Sigmoid colon (tissue), 7 donors: ENCODE data around the gene CSF3R. TPM values are rescaled to one million over a fixed set of nuclear protein-coding genes. Genes with fewer than 3 reads are reported as not detected.

Experiments used
- DNase-seq: peaks from one replicate; pipeline ENCODE4 v3.0.0-alpha.2; 2019
- H3K27ac ChIP-seq, 4 donors: fragments of 200-600 bp; sonication (generic); one replicate each; pipeline ENCODE4 v1.5.1; 2016 to 2019; ENCODE audit warnings: mild to moderate bottlenecking in 1 of 4
- H3K27me3 ChIP-seq, 3 donors: fragments of 200-600 bp; sonication (generic); one replicate each; pipeline ENCODE4 v1.5.1; 2019; ENCODE audit warnings: mild to moderate bottlenecking in 1 of 3
- H3K36me3 ChIP-seq, 4 donors: fragments of 200-600 bp; sonication (generic); one replicate each; pipeline ENCODE4 v1.5.1; 2016 to 2019
- H3K4me1 ChIP-seq, 4 donors: fragments of 200-600 bp; sonication (generic); one replicate each; pipeline ENCODE4 v1.5.1; 2017 to 2019
- H3K4me3 ChIP-seq, 4 donors: fragments of 200-600 bp; sonication (generic); one replicate each; pipeline ENCODE4 v1.5.1; 2017 to 2019; ENCODE audit warnings: mild to moderate bottlenecking in 2 of 4, moderate library complexity in 1 of 4
- H3K9me3 ChIP-seq, 4 donors: fragments of 200-600 bp in 3 of 4; sonication (generic) in 3 of 4; one replicate each; pipeline versions ENCODE4 v1.5.1 to v1.6.1; 2013 to 2019
- CTCF ChIP-seq, 4 experiments: fragments of 450-650 bp in 3 of 4; fragments of 200-600 bp in 1 of 4; IDR thresholded peaks; one replicate each; pipeline ENCODE4 v1.5.1; 2016 to 2019; ENCODE audit warnings: antibody characterized with exemption in 4 of 4, mild to moderate bottlenecking in 3 of 4, moderate library complexity in 2 of 4
- EP300 ChIP-seq, 4 donors: sonication (generic); formaldehyde crosslinking; IDR thresholded peaks; one replicate each; pipeline ENCODE4 v1.6.1; 2017; ENCODE audit warnings: antibody characterized with exemption in 4 of 4
- POLR2A ChIP-seq, 2 donors: fragments of 450-650 bp; IDR thresholded peaks; one replicate each; pipeline ENCODE4 v1.6.1; 2016; ENCODE audit warnings: antibody characterized with exemption in 2 of 2, mild to moderate bottlenecking in 2 of 2, moderate library complexity in 2 of 2
- POLR2AphosphoS5 ChIP-seq, 4 donors: sonication (generic); formaldehyde crosslinking; IDR thresholded peaks; one replicate each; pipeline ENCODE4 v1.6.1; 2017; ENCODE audit warnings: antibody characterized with exemption in 4 of 4
- WGBS, 2 donors: extraction: QIAGEN DNeasy Blood & Tissue Kit; methylation state at CpG; one replicate each; pipeline ENCODE4 v1.1.7; 2013; 5-methylcytosine and 5-hydroxymethylcytosine counted together
- intact Hi-C: fragments of 100-400 bp; cut with DNase I; formaldehyde crosslinking; loops from one replicate; pipeline ENCODE4 v1.15.1; 2023
- polyA plus RNA-seq, 3 donors: library from polyadenylated mRNA; stranded (reverse); fragments of 200-250 nt; gene quantifications; one replicate each; pipeline ENCODE4 v1.2.3, GENCODE V29; 2013
- total RNA-seq, 4 donors: library from RNA; depleted of rRNA; stranded (reverse); fragments of >200 nt; gene quantifications; one replicate each; pipeline ENCODE4 v1.1.0, GENCODE V29; 2016
- donor health status: healthy with polysubstance abuse.
- donor health status: Bipolar disorder and iron deficiency.
- donor health status: healthy.

CSF3R gene
- total and polyA plus RNA-seq, 7 donors, result 3.9 to 9.1 (median 7.5) TPM

DNA sequence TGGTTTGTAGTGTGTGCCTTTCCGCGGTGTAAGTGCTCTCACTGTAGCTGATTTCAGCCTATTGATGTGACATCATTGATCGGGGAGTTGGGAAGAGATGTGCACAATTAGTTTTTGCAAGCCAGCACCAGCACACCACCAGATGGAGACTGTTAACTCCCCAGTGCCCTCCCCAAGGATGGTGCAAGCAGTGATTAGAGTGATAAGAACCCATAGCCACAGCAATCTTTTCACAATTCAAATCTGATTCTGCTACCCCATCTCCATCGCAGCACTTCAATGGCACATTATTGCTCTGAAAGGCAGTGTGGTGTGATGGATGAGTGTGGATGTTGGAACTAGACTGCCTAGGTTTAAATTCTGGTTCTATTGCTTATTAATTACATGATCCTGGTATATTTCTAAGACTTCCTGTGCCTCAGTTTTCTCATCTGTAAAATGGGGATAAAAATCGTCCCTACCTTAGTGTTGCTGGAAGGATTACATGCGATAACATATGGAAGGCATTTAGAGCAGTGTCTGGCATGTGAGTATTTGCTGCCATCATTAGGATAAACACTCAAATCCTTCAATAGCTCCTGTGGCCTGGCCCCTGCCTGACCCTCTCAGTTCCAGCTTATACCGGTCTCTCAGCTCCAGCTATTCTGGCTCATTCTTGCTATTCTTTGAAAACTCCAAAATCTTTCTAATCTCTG lies 6.7 kb downstream of the CSF3R start:
- intact Hi-C loops, result no loop called here
- Histone ChIP-seq H3K27ac (no peak overlapping the region), H3K36me3 (no peaks in the 10 kb centered on the region), H3K27me3 (no peaks in the 10 kb centered on the region), H3K4me3 (no peak overlapping the region), H3K4me1 (no peaks in the 10 kb centered on the region), H3K9me3 (no peaks in the 10 kb centered on the region)
- TF ChIP-seq POLR2A (IDR thresholded peaks at IDR 0.05), result no peak
- TF ChIP-seq EP300 (IDR thresholded peaks at IDR 0.05), result no peak
- TF ChIP-seq CTCF (IDR thresholded peaks at IDR 0.05), result no peak
- no peak for TF ChIP-seq POLR2AphosphoS5 (IDR thresholded peaks at IDR 0.05)
- WGBS, 2 donors, result 82 to 92% methylated on average over 7 of the region's 7 CpGs
- DNase-seq, result peak; percentile 19

GRCh38 chr1:36475341-36475740 lies 7.4 kb downstream of the CSF3R start:
- H3K36me3 ChIP-seq, result no peaks in the 10 kb centered on the region
- DNase-seq, result peak; percentile 53
- intact Hi-C loops, result no loop called here
- TF ChIP-seq POLR2AphosphoS5 (IDR thresholded peaks at IDR 0.05) (no peak), CTCF (IDR thresholded peaks at IDR 0.05) (no peak)
- 80 to 82% methylated on average over 9 of the region's 9 CpGs for WGBS, 2 donors
- H3K27me3 ChIP-seq, result no peaks in the 10 kb centered on the region
- no peak overlapping the region for H3K4me3 ChIP-seq
- H3K4me1 ChIP-seq, result no peaks in the 10 kb centered on the region
- H3K9me3 ChIP-seq, result no peaks in the 10 kb centered on the region
- H3K27ac ChIP-seq, result no peak overlapping the region

DNA sequence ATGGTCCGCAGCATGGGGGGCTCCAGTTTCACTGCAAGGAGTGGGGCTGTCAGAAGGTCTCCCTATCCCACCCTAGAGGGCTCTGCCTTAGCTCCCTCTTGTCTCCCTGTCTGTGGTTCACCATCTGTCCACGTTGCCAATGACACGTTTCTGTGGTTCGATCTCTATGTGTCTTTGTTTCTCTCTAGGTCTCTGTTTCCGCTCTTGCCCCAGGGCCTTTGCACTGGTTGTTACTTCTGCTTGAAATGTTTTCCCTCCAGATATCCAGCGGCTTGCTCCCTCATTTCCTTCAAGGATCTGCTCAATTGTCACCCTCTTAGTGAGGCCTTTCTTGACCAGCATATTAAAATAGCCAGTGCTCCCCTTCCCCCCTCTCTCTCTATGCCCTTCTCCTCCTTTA lies 10.1 kb downstream of the CSF3R start:
- no peak for DNase-seq
- Histone ChIP-seq H3K9me3 (no peaks in the 10 kb centered on the region), H3K36me3 (no peaks in the 10 kb centered on the region), H3K4me1 (no peaks in the 10 kb centered on the region), H3K27me3 (no peaks in the 10 kb centered on the region), H3K4me3 (no peak overlapping the region), H3K27ac (no peak overlapping the region)
- WGBS, 2 donors, result 87 to 88% methylated on average over 6 of the region's 6 CpGs
- intact Hi-C loops, result no loop called here
- TF ChIP-seq CTCF (IDR thresholded peaks at IDR 0.05), result no peak
- no peak for TF ChIP-seq POLR2A (IDR thresholded peaks at IDR 0.05)
- TF ChIP-seq POLR2AphosphoS5 (IDR thresholded peaks at IDR 0.05), result no peak
- TF ChIP-seq EP300 (IDR thresholded peaks at IDR 0.05), result no peak

DNA sequence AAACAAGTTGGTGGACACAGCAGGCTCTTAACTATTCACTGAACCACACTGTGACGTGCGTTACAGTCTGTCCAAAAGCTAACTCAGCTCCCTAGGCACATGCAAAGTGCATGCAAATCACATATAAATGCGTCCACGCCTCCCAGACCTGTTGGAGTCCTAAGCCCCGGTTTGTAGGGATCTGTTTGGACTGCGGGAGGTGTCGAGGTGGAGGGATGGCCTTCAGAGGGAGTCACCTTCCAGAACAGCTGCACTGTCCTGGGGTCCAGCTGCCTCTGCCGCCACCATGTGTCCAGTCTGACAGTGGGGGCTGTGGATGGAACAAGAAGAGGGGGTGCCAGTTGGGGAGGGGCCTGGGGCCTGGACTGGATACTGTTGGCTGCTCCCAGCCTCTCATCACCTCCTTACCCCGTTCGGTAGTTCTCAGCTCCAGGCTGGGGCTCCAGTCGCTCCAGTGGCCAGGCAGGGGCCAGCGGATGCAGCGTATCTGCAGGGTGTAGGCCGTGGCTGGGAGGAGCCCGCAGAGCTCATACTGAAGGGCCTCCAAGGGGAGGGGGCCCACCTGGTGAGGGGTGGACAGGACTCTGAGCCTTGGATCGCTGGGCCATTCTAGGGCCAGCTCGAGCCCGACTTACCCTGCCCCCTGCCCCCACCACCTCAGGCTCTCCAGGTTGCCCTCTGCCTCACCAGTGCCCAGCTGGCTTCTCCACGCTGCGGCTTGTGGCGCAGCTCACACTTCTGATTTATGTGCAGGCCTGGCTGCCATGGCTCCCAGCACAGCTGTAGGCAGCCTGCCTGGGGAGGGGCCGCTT lies 10.7 kb downstream of the CSF3R start:
- H3K4me1 ChIP-seq, result no peaks in the 10 kb centered on the region
- H3K27me3 ChIP-seq, result no peaks in the 10 kb centered on the region
- H3K36me3 ChIP-seq, result no peaks in the 10 kb centered on the region
- H3K27ac ChIP-seq, result no peak overlapping the region
- H3K4me3 ChIP-seq, result no peak overlapping the region
- H3K9me3 ChIP-seq, result no peaks in the 10 kb centered on the region
- 78 to 83% methylated on average over 22 of the region's 22 CpGs for WGBS, 2 donors
- TF ChIP-seq POLR2AphosphoS5 (IDR thresholded peaks at IDR 0.05) (no peak), CTCF (IDR thresholded peaks at IDR 0.05) (no peak), EP300 (IDR thresholded peaks at IDR 0.05) (no peak), POLR2A (IDR thresholded peaks at IDR 0.05) (no peak)
- intact Hi-C loops, result no loop called here
- DNase-seq, result no peak
